ENCODE data around the gene PAFAH1B2.
A peak's percentile ranks its signal among the peaks of the same experiment; 100 is the strongest.
"Not testable (repeated sequence)": the region's sequence is repeated elsewhere in the genome, so short reads cannot be mapped to it uniquely, and the experiment has no call there.

GRCh38 chr11:117208710-117209109, 64.6 kb downstream of the PAFAH1B2 start:
- peak; percentile 45 to 76 (median 70) for TF ChIP-seq POLR2AphosphoS5 (IDR thresholded peaks at IDR 0.05)
- TF ChIP-seq, protein P1, sequence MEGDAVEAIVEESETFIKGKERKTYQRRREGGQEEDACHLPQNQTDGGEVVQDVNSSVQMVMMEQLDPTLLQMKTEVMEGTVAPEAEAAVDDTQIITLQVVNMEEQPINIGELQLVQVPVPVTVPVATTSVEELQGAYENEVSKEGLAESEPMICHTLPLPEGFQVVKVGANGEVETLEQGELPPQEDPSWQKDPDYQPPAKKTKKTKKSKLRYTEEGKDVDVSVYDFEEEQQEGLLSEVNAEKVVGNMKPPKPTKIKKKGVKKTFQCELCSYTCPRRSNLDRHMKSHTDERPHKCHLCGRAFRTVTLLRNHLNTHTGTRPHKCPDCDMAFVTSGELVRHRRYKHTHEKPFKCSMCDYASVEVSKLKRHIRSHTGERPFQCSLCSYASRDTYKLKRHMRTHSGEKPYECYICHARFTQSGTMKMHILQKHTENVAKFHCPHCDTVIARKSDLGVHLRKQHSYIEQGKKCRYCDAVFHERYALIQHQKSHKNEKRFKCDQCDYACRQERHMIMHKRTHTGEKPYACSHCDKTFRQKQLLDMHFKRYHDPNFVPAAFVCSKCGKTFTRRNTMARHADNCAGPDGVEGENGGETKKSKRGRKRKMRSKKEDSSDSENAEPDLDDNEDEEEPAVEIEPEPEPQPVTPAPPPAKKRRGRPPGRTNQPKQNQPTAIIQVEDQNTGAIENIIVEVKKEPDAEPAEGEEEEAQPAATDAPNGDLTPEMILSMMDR (IDR thresholded peaks at IDR 0.05 in 8 of 11, conservative IDR thresholded peaks at IDR 0.05 in 3 of 11): not testable (repeated sequence)
